Measurements from ENCODE around the gene GJC3.

Gene GJC3

DNA sequence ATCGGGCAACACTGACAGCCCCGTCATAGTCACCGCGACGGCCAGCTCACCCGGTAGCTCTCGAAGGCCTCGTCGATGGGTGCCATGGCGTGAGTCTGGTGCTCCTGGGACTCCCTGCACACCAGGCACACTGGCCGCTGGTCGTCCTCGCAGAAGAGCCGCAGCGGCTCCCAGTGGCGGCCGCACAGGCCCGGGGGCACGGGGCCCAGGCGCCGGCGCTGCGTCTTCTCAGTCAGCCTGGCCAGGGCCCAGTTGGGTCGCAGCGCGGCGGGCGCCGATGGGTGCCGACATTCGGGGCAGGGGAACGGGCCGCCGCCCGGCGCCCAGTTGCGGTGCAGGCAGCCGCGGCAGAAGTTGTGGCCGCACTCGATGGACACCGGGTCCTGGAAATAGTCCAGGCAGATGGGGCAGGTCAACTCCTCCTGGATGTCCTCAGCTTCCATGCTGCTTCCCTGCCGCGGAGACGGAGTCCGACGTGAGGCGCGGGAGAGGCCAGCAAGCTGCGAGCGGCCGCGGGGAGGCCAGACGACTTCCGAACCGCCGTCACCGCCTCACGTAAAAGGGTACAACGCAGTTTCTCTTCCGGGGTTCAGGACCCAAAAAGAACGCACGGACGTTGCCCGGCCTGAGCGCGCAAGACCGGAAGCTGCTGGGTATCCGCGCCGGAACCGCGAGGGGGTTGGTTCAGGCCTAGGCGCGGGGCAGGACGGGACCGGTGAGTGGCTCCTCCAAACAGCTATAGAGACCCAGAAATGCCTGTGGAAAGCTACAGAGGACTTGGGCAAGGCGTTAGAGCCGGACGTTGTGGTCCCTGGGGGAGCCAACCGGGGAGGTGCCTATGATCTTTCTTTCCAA, 10.2 kb downstream of the GJC3 start, which contains the start of gene TRIM4:
Gene TRIM4, minus strand, starts transcription at position 572 of the 855 bp plus-strand sequence. Its CDS starts 129 bp downstream, at position 443.
- peaks cover 10% of the 10 kb centered on the region; the same call in 1 of the 2 replicates for H3K4me1 ChIP-seq (ENCODE audit: low read length)
- H3K36me3 ChIP-seq (replicated peaks; ENCODE audit: insufficient read depth, low read length): no peaks in the 10 kb centered on the region
- peak within 1 kb of the TSS; percentile 87 for H2AFZ ChIP-seq (ENCODE audit: low read length)
- H3K4me3 ChIP-seq (ENCODE audit: low read length): peak within 1 kb of the TSS; percentile 73
- H3K9me3 ChIP-seq (replicated peaks; ENCODE audit: insufficient read depth, low read length): no peaks in the 10 kb centered on the region
- H3F3A ChIP-seq (ENCODE audit: insufficient read depth, low read length): 0 out of 2 replicates have a peak, but pooled peaks cover 5% of the 10 kb centered on the region
- H3K9ac ChIP-seq (ENCODE audit: low read length): peak within 1 kb of the TSS; percentile 87
- peak within 1 kb of the TSS; percentile 79 for H3K27ac ChIP-seq (ENCODE audit: low read length)
- peak within 1 kb of the TSS; percentile 72 for H3K4me2 ChIP-seq (ENCODE audit: low read depth, low read length)
- DNase-seq: peak; percentile 95
- TF ChIP-seq EZH2 (optimal IDR thresholded peaks at IDR 0.05; ENCODE audit: low read depth, low read length): no peak
- TF ChIP-seq, protein P1, sequence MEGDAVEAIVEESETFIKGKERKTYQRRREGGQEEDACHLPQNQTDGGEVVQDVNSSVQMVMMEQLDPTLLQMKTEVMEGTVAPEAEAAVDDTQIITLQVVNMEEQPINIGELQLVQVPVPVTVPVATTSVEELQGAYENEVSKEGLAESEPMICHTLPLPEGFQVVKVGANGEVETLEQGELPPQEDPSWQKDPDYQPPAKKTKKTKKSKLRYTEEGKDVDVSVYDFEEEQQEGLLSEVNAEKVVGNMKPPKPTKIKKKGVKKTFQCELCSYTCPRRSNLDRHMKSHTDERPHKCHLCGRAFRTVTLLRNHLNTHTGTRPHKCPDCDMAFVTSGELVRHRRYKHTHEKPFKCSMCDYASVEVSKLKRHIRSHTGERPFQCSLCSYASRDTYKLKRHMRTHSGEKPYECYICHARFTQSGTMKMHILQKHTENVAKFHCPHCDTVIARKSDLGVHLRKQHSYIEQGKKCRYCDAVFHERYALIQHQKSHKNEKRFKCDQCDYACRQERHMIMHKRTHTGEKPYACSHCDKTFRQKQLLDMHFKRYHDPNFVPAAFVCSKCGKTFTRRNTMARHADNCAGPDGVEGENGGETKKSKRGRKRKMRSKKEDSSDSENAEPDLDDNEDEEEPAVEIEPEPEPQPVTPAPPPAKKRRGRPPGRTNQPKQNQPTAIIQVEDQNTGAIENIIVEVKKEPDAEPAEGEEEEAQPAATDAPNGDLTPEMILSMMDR (IDR thresholded peaks at IDR 0.05; ENCODE audit: low read length): peak; percentile 29
- TF ChIP-seq EZH2phosphoT487 (IDR thresholded peaks at IDR 0.05; ENCODE audit: low read length): no peak
- H4K20me1 ChIP-seq (ENCODE audit: insufficient read depth, low read length): no peaks in the 10 kb centered on the region
- no peaks in the 10 kb centered on the region for H3K27me3 ChIP-seq (replicated peaks; ENCODE audit: insufficient read depth, low read length)
- peaks cover 53% of the 10 kb centered on the region for H3K79me2 ChIP-seq (ENCODE audit: low read length)
- no peaks in the 10 kb centered on the region for H3K9me2 ChIP-seq (replicated peaks; ENCODE audit: insufficient read depth, low read length)

DNA sequence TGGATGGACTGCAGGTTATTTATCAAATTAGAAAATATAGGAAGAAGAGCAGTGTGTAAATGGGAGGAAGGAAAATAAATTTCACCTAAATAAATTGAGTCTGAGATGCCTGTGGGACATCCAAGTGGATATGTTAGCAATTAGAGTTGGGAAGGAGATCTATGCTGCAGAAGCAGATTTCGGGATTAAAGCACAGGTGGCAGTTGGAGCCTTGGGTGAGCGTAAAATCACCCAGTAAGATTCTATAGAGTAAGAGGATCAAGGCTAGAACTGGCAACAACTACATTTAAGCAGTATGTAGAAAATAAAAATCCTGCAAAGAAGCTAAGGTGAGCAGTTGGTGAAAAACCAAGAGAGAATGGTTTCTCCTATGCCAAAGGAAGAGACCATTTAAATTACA, 18.4 kb downstream of the GJC3 start:
- no peak overlapping the region for H3K4me2 ChIP-seq (ENCODE audit: low read depth, low read length)
- H3K79me2 ChIP-seq (ENCODE audit: low read length): peaks cover 55% of the 10 kb centered on the region
- H3F3A ChIP-seq (ENCODE audit: insufficient read depth, low read length): no peaks in the 10 kb centered on the region
- H3K27ac ChIP-seq (ENCODE audit: low read length): no peak overlapping the region
- no peak overlapping the region for H2AFZ ChIP-seq (ENCODE audit: low read length)
- H3K9me2 ChIP-seq (replicated peaks; ENCODE audit: insufficient read depth, low read length): no peaks in the 10 kb centered on the region
- no peak overlapping the region for H3K9ac ChIP-seq (ENCODE audit: low read length)
- no peaks in the 10 kb centered on the region for H4K20me1 ChIP-seq (ENCODE audit: insufficient read depth, low read length)
- H3K36me3 ChIP-seq (replicated peaks; ENCODE audit: insufficient read depth, low read length): peaks cover 14% of the 10 kb centered on the region
- no peak overlapping the region for H3K4me3 ChIP-seq (ENCODE audit: low read length)
- TF ChIP-seq EZH2 (optimal IDR thresholded peaks at IDR 0.05; ENCODE audit: low read depth, low read length) (no peak), EZH2phosphoT487 (IDR thresholded peaks at IDR 0.05; ENCODE audit: low read length) (no peak)
- TF ChIP-seq, protein P1 (IDR thresholded peaks at IDR 0.05; ENCODE audit: low read length): no peak
- no peaks in the 10 kb centered on the region for H3K27me3 ChIP-seq (replicated peaks; ENCODE audit: insufficient read depth, low read length)
- no peaks in the 10 kb centered on the region for H3K4me1 ChIP-seq (ENCODE audit: low read length)
- H3K9me3 ChIP-seq (replicated peaks; ENCODE audit: insufficient read depth, low read length): no peaks in the 10 kb centered on the region
- DNase-seq: no peak

GRCh38 chr7:99901581-99901980, 27.8 kb downstream of the GJC3 start:
- no peaks in the 10 kb centered on the region for H3K79me2 ChIP-seq (ENCODE audit: low read length)
- no peaks in the 10 kb centered on the region for H3K27me3 ChIP-seq (replicated peaks; ENCODE audit: insufficient read depth, low read length)
- no peak overlapping the region for H3K4me2 ChIP-seq (ENCODE audit: low read depth, low read length)
- DNase-seq: no peak
- TF ChIP-seq EZH2phosphoT487 (IDR thresholded peaks at IDR 0.05; ENCODE audit: low read length): no peak
- TF ChIP-seq, protein P1 (IDR thresholded peaks at IDR 0.05; ENCODE audit: low read length): no peak
- no peak for TF ChIP-seq EZH2 (optimal IDR thresholded peaks at IDR 0.05; ENCODE audit: low read depth, low read length)
- H3K4me1 ChIP-seq (ENCODE audit: low read length): no peaks in the 10 kb centered on the region
- H3F3A ChIP-seq (ENCODE audit: insufficient read depth, low read length): no peaks in the 10 kb centered on the region
- no peaks in the 10 kb centered on the region for H4K20me1 ChIP-seq (ENCODE audit: insufficient read depth, low read length)
- no peak overlapping the region for H3K4me3 ChIP-seq (ENCODE audit: low read length)
- no peaks in the 10 kb centered on the region; the same call in 1 of the 2 replicates for H3K36me3 ChIP-seq (replicated peaks; ENCODE audit: insufficient read depth, low read length)
- no peak overlapping the region for H3K27ac ChIP-seq (ENCODE audit: low read length)
- no peak overlapping the region for H3K9ac ChIP-seq (ENCODE audit: low read length)
- no peak overlapping the region for H2AFZ ChIP-seq (ENCODE audit: low read length)
- H3K9me3 ChIP-seq (replicated peaks; ENCODE audit: insufficient read depth, low read length): no peaks in the 10 kb centered on the region
- no peaks in the 10 kb centered on the region for H3K9me2 ChIP-seq (replicated peaks; ENCODE audit: insufficient read depth, low read length)
